ENCODE measurements around the gene HMGCS1.

- TF ChIP-seq CTCF (conservative IDR thresholded peaks at IDR 0.05 in 1 of 2, IDR thresholded peaks at IDR 0.05 in 1 of 2; ENCODE audit: extremely low read depth in 1 of 2, insufficient read depth in 1 of 2, low read depth in 1 of 2, low read length in 2 of 2) (no peak), EZH2 (IDR thresholded peaks at IDR 0.05; ENCODE audit: borderline replicate concordance, low read length) (no peak)
Observed at GRCh38 chr5:43338862-43339261, 25.6 kb upstream of the HMGCS1 start.
